NOMO-1 treated with dmso at 0.1 percent for 144 hours (cell line): Measurements from ENCODE around the gene FGF2.
"Not testable (repeated sequence)": the region's sequence is repeated elsewhere in the genome, so short reads cannot be mapped to it uniquely, and the experiment has no call there.

ENCODE experiments used
- DNase-seq: peaks from one replicate; lab custom pipeline; 2025; ENCODE audit not compliant: unreplicated experiment; lab: John Stamatoyannopoulos, UW

The FGF2 gene

GRCh38 chr4:122845066-122845465 lies 18.4 kb downstream of the FGF2 start:
- no peak for DNase-seq

GRCh38 chr4:122845760-122846159 lies 19.1 kb downstream of the FGF2 start:
- DNase-seq, result no peak

GRCh38 chr4:122847931-122848330 lies 21.3 kb downstream of the FGF2 start:
- DNase-seq, result no peak

GRCh38 chr4:122849789-122850188 lies 23.2 kb downstream of the FGF2 start:
- not testable (repeated sequence) for DNase-seq

DNA sequence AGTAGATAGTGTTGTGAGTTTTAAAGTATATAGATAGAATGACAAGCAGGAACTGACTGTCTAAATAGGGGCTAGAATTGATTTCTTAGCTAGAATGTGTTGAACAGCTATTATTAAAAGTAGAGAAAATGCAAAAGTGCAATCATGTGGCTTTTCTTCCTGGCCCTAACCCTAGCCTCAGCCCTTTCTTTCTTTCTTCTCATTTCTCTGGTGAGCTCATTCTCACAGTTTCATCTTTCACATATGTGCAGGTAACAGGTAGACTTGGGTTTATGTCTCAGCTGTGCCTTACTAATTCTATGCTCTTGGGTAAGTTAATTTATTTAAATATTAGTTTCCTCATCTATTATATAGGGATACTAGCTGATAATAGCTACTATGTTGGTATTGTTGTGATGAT lies 24.9 kb downstream of the FGF2 start:
- DNase-seq, result no peak

GRCh38 chr4:122854447-122855352 lies 28.1 kb downstream of the FGF2 start:
- DNase-seq, result no peak

GRCh38 chr4:122855353-122855890 lies 28.8 kb downstream of the FGF2 start:
- DNase-seq, result no peak

GRCh38 chr4:122857160-122857559 lies 30.5 kb downstream of the FGF2 start:
- no peak for DNase-seq

- DNase-seq, result no peak
Observed at GRCh38 chr4:122858705-122859104, 32.1 kb downstream of the FGF2 start.

DNA sequence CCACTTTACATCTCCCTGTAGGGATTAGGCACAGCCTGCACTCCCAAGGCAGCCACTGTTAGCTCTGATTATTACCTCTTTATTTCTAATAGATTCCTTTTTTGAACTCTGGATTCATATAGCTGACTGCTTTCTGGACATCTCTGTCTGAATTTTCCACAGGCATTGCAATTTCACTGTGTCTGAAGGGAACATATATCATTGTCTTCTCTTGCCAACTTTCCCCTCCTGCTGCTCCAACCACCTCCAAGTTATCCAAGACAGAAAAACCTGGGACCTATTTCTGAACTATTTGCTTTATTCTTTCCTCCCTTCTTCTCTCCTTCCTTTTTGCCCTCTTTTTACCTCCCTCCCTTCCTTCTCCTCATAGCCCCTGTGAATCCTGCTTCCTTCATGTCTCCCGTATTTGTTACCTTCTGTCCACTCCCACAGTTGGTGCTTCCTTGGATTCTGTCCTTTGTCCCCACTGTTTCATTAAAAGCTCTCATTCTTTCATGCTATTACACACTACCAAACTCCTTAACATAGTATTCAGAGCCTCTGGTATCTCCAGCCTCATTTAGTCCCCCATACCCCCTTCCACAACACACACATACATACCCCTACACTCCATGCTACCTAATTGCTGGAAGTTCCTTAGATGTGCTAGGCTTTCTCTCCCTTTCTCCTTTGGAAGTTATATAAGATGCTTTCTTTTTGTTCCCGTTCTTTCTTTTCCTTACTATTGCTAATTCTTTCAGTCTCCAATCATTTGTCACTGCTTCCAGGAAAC lies 34.7 kb downstream of the FGF2 start:
- no peak for DNase-seq

- DNase-seq, result no peak
Observed at GRCh38 chr4:122863639-122864038, 37.0 kb downstream of the FGF2 start.

GRCh38 chr4:122865425-122865824 lies 38.8 kb downstream of the FGF2 start:
- no peak for DNase-seq

DNA sequence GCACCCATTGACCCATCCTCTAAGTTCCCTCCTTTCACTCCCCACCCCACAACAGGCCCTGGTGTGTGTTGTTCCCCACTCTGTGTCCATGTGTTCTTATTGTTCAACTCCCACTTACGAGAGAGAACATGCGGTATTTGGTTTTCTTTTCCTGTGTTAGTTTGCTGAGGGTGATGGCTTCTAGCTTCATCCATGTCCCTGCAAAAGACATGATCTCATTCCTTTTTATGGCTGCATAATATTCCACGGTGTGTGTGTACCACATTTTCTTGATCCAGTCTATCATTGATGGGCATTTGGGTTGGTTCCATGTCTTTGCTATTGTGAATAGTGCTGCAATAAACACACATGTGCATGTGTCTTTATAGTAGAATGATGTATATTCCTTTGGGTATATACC lies 41.6 kb downstream of the FGF2 start:
- not testable (repeated sequence) for DNase-seq

DNA sequence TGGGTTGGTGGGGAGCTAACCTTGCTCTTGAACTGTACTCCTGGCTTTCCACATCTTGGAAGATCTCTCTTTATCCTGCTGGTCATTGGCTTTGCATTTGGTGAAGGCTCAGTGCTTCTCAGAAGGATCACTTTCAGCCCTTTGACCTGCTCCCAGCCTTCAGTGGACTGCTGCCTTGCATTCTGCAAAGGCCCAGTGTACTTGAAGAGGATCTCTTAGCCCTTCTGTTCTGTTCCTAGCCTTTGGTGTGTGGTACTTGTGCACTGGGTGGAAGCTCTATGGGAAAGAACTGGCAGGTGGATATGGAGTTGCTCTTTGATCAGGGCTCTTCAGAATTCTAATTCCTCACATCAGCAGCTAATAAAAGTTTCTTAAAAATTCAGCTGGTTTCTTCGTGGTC lies 46.5 kb downstream of the FGF2 start:
- DNase-seq, result no peak

DNA sequence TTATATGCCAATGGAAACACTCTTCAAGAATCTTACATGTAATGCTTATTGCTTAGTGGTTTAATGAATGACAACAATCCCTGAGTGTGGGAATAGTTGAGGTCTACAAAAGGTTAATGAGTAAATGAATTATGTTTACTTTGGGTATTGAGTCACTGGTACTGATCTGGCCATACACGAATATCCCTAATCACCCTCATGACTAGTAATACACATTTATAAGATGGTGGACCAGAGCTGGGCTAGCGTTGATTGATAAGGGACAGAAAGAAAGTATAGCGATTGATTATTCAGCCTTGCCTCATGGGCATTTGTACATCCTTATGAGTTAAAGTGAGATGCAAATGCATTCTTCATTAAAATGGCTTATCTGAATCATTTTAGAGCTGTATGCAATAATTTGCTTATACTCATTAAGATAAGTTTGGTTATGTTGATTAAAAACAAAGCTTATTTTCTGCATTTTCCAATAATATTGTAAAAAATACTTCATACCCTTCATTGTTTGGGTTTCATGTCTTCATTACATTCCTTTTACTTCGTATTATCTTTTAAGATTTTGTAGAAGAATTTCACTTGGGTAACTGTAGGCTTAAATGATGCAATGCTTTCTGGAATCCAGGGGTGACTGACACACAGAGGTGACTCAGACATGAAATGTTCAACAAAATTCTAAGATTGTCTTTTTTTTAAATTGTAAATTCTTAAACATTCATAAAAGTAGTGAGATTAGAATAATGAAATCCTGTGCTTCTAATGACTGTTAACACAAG lies 47.4 kb downstream of the FGF2 start:
- no peak for DNase-seq

- no peak for DNase-seq
Observed at GRCh38 chr4:122875949-122876348, 49.3 kb downstream of the FGF2 start.

DNA sequence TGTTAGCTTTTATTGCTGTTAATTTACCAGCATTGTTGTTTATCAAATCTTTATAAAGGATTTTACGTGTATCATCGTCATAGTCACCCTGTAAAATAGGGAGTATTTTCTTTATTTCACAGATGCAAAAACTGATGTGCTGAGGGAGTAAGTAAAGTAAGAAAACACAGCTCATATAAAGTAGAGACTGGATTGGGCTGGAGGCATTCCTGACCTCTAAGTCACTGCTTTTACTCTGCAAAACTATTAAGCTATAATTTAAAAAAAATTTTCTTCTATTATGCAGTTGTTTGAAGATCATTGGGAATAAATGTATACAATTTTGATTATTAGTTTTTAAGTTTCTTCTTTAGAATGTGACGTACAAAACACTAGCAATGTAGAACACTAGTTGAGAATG lies 49.8 kb downstream of the FGF2 start:
- no peak for DNase-seq

- no peak for DNase-seq
Observed at GRCh38 chr4:122879001-122879400, 52.4 kb downstream of the FGF2 start.

DNA sequence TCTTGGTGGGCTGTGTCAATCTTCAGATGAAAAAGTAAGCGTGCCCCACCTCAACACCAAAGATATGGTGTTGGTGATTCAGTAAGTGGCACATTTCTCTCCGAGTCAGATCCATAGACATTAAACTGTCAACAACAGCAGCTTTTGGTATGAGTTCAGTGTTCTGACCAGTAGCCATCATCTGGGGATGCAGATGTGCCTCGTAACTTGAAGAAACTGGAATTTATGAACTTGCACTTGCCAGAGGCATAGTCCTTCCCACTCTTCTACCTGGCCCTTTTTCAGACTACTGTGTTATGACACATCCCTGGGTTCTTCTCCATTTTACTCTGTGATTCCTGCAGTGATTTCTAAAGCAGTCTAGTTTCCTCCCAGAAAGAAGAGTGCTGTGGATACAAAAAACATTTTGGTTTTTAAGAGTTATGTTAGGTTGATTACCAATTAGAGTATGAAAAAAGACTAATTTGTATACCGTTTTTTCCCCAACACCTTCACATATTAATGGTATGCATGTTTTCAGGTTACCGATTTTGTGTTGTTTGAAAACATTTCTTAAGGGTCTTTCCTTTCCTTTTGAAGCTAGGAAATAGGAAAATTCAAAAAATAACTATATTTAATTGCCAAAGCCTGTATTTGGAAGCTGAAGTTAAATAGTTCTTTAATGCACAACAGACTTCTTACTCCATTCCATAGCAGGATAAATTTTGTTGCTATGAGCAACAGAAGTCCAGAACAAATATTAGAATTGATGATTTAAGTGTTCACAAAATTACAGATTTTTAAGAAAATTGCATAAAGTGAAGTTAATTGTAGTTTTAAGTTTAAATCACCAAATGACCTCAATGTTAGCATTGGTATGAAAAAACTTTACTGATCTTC lies 56.5 kb downstream of the FGF2 start:
- no peak for DNase-seq

- no peak for DNase-seq
Observed at GRCh38 chr4:122884499-122884898, 57.9 kb downstream of the FGF2 start.
